Activated CD4-positive, alpha-beta T cell treated with anti-CD3 and anti-CD28 coated beads for 4 hours (primary cell): ENCODE data around the gene ZFP36.
"Not testable (repeated sequence)": the region's sequence is repeated elsewhere in the genome, so short reads cannot be mapped to it uniquely, and the experiment has no call there.

Source experiments
- DNase-seq, 2 donors: peaks; one replicate each; pipeline ENCODE4 v3.0.0-alpha.2; 2020

Gene ZFP36

DNA sequence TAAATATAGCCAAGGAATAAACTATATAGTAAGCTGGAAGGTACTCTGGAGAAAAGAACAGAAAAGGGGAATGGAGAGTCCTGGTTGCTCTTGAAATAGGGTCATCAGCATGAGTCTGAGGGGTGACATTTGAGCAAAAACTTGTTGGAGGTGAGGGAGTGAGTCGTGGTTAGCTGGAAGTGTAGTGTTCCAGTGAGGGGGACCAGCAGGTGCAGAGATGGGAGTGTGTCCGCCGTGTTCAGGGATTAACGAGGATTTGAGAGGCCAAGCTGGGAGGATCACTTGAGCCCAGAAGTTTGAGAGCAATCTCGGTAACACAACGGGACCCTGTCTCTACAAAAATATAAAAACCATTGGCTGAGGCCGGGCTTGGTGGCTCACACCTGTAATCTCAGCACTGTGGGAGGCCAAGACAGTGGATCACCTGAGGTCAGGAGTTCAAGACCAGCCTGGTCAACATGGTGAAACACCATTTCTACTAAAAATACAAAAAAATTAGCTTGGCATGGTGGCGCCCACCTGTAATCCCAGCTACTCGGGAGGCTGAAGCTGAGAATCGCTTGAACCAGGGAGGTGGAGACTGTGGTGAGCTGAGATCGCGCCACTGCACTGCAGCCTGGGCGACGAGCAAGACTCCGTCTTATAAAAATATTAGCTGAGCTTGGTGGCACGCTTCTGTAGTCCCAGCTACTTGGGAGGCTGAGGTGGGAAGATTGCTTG, 39.9 kb downstream of the ZFP36 start:
- no peak for DNase-seq

DNA sequence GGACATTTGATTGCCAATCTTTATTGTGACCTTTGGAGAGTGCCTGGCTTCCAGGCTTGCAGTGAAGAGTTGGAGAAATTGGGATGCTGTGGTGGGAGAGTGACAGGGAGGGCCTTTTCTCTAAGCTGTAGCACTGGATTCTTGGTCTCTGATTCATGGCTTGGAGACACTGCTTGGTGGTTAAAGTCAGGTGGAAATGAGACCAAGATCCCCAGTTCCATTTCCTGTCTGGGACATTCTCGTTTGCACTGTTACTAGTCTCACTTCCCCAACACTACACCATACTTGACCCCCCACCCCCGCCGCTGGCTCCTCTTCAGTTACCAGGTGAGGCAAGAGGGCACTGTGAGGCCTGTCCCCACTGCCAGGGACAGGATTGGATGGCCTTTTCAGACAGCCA, 41.6 kb downstream of the ZFP36 start:
- no peak for DNase-seq

- no peak for DNase-seq
Observed at GRCh38 chr19:39449116-39449797, 42.6 kb downstream of the ZFP36 start.

GRCh38 chr19:39451257-39451656, 44.6 kb downstream of the ZFP36 start:
- DNase-seq: not testable (repeated sequence)
